ENCODE results near the gene STK10.

- TF ChIP-seq ETV1 (tag; conservative IDR thresholded peaks at IDR 0.05; ENCODE audit: low read depth): no peak
- no peak for TF ChIP-seq EZH2 (IDR thresholded peaks at IDR 0.05; ENCODE audit: borderline replicate concordance, low read depth, low read length)
- no peak for TF ChIP-seq NELFE (IDR thresholded peaks at IDR 0.05; ENCODE audit: insufficient read depth, insufficient read length)
- no peak for TF ChIP-seq GATA2 (CRISPR knock-in tag; IDR thresholded peaks at IDR 0.05)
- TF ChIP-seq CBFB (CRISPR knock-in tag; IDR thresholded peaks at IDR 0.05): no peak
- no peak for TF ChIP-seq CTCF (IDR thresholded peaks at IDR 0.05 in 2 of 3, conservative IDR thresholded peaks at IDR 0.05 in 1 of 3; ENCODE audit: insufficient read depth in 2 of 3, low read depth in 1 of 3, low read length in 3 of 3)
- TF ChIP-seq ZNF639 (CRISPR knock-in tag; conservative IDR thresholded peaks at IDR 0.05 in 1 of 2, IDR thresholded peaks at IDR 0.05 in 1 of 2): no peak
Observed at GRCh38 chr5:172110260-172110815, 77.7 kb downstream of the STK10 start.
